ENCODE data around the gene OR2H2.

The OR2H2 gene

DNA sequence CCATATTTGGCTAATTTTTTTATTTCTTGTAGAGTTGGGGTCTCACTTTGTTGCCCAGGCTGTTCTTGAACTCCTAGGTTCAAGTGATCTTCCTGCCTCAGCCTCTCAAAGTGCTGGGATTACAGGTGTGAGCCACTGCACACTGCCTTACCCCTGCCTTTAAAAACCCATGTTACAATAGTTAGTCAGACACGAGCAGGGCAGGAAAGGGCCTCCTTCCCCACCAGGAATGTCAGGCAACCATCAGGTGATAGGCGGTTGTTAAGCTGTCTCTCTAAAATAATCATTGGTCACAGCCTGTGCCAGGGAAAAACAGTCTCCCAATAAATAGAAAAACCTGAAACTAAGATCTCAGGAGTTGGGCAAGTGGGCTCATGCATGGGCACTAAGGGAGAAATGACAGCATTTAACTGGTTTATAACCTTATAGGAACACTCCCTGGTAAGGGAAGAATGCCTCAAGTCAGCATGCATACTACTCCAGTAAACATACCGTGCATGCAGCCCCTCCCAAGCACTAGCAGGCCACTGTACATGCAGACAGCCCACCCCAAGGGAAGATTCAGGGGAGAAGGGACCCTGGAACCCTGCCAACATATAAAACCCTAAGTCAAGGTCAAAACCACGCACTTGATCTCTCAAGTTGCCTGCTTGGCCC lies 8.4 kb downstream of the OR2H2 start:
- DNase-seq (ENCODE audit: low spot score), result no peak

DNA sequence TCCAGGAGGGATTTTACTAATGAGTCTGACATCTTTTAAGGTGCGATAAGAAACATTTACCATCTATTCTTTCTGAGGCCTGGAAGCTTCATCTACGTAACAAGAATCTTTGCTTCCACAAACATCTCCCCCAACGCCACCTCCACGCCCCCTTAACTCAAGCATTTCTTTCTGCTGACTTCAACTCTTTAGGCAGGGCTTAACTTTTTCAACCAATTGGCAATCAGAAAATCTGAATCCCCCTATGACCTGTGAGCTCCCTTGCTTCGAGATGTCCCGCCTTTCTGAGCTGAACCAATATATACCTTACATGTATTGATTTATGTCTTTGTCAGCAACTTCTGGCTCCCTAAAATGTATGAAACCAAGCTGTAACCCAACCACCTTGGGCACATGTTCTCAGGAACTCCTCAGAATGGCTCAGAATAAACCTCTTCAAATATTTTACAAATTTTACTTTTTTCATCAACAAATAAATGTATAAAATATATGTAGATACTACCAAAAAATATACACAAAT lies 11.5 kb downstream of the OR2H2 start:
- no peak for DNase-seq (ENCODE audit: low spot score)

GRCh38 chr6:29597184-29597583 lies 12.3 kb downstream of the OR2H2 start:
- DNase-seq (ENCODE audit: low spot score), result no peak

GRCh38 chr6:29598172-29598747 lies 13.3 kb downstream of the OR2H2 start:
- no peak for DNase-seq (ENCODE audit: low spot score)

DNA sequence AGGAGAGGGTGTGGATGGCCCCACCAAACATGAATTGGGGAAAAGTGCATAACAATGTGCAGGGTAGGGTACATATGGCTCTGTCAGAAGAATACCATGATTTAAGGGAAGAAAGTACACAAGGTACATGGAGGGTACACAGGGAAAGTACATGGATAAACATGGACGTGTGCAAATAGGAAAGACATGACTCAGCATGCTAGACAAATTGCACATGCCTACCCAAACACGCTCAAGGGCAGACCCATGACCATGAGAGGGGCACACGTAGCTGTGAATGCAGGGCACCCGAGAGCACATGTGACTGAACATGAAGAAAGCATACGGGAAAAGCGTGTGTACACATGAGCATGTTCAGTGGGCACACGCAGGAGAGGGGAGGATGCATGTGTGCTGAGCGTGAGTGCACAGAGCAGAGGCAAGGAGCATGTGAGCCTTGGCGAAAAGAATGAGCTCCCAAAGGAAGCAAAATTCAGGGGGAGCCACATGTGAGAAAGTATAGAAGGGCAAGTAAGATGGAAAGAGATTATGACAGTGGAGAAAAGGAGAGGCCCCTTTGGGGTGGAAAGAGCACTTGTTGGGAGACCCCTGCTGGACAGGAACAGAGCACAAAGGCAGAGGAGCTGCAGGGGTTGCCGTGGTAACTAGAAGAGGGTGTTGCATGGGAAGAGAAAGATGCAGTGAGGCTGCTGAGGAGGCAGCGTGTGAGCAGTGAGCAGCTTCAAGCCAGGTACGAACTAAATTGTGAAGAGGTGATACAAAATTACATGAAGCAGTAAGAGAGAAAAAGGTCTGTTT lies 17.8 kb downstream of the OR2H2 start:
- DNase-seq (ENCODE audit: low spot score), result no peak

DNA sequence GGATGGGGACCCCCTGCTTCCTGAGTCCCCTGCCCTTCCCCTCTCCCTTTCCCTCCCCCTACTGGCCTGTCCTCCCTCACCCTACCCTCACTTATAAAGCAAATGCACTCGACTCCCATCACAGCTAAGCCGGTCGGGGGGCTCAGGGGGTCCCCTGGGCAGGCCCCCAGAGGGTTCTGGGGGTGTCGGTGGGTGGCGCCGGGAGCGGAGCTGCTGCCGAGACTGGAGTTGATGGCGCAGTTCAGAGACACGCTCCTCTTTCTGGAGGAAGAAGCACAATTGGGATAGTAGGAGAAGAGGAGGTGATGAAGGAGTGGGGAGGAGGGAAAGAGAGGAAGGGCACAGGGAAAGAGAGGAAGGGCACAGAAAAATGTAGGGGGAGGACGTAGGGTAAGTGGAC lies 18.5 kb downstream of the OR2H2 start:
- no peak for DNase-seq (ENCODE audit: low spot score)

DNA sequence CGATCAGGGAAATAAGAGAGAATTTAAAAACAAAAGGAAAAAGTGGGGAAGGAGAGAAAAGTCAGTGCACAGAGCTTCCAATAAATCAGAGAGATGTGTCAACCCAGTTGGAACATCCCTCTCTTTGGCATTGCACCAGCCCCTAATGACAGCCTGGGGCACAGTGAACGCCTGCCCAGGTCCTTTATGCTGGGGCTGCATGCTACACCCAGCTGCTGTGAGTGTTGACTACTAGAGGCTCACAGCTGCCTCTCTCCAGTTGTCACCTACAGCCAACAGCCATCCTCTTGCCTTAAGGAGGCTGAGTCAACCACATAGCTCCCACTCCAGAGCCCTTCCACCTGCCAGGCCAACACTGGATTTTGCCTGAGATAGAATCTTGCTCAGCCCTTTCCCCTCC lies 19.0 kb downstream of the OR2H2 start:
- DNase-seq (ENCODE audit: low spot score), result no peak

- peak; percentile 44 for DNase-seq (ENCODE audit: low spot score)
Observed at GRCh38 chr6:29608131-29608530, 23.2 kb downstream of the OR2H2 start.

DNA sequence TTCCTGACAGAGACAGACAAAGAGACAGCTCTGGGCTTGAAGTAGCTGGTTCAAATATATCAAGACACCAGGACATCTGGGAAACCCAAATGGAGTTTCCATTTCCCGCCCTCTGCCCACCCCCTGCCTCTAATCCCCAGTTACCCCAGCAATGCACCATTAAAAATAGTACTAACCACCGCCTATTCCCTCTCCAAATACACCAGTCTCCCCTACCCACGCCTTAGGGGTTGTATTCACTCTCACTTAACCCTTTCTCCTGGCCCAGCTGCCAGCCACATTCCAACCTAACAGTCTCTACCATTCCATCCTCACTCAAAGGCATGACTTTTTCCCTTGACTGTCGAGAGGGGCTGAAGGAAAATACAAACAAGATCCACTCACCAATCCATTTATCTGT lies 25.6 kb downstream of the OR2H2 start:
- DNase-seq (ENCODE audit: low spot score), result no peak

- DNase-seq (ENCODE audit: low spot score), result peak; percentile 57
Observed at GRCh38 chr6:29611426-29611825, 26.5 kb downstream of the OR2H2 start.

DNA sequence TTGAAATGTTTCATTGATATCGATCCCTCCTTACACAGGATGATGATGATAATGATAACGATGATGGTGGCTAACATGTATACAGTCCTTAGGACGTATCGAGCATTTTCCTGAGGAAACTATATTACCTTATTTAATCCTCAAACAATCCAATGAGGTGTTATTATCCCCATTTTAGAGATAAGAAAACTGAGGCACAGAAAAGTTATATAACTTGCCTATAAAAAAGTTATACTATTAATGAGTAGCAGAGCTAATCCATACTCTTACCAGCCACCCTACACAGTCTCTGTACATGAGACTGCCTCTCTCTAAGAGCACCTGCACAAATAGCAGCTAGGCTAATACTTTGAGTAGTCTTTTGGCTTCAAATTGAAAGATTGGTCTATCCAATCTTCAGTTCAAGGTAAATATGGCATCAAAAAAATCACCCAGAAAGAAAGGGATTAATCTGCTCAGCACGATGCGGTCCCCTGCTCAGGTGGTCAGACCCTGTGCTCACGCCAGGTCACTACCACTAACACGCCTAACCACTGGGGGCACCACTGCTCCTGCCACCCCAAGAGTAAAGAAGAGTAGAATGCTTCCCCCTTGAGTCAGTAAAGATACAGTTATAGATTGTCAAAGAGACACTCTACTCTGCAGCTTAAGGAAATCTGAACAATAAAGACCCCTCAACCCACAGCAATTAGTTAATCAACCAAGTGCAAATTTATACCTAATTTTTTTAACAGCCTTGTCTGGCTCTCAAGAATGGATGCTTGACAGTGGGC lies 33.0 kb downstream of the OR2H2 start:
- DNase-seq (ENCODE audit: low spot score), result no peak

DNA sequence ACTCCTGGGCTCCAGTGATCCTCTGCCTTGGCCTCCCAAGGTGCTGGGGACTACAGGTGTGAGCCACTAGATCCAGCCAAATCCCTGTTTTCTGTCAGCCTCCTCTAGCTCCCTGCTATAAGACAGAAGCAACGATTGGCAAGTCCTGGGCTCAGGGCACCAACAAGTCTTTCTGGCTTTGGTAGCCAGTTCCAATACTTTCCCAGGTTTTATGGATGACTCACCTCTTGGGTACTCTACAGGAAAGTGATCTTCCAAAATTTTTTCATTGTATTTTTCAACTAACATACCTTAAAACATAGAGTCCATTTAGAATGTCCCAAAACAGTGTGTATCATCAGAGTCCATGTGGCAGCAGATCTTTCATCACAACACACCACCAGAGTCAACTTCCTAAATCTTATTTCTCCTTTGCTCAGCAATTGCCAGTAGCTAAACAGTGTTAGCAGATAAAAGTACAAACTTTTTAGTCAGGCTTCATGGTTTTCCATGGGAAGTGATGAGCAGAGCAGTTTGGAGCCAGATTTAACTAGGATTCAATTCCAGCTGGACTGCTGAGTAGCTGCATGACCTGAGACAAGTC lies 34.7 kb downstream of the OR2H2 start:
- DNase-seq (ENCODE audit: low spot score), result no peak

GRCh38 chr6:29620630-29621029 lies 35.7 kb downstream of the OR2H2 start:
- no peak for DNase-seq (ENCODE audit: low spot score)

DNA sequence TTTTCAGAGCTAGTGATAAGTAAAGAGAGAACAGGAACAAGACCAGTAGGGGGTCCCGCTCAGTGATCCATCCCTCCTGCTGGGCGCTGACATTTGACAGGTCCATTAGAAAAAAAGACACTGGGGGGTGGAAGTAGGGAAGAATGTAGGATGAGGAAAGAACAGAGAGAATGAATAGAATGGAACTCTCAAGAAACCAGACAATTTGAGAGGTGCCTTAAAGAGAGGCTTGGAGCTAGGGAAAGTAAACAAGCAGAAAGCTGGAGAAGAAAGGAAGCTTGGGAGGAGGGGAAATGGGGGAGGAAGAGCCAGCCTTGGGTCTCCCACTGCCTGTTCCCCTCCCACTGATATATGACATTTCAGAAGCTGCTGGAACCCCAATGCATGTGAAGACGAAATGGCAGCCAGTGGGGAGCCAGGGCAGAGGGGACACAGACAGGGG lies 39.6 kb downstream of the OR2H2 start:
- DNase-seq (ENCODE audit: low spot score), result no peak

- no peak for DNase-seq (ENCODE audit: low spot score)
Observed at GRCh38 chr6:29625337-29625930, 40.5 kb downstream of the OR2H2 start.

- no peak for DNase-seq (ENCODE audit: low spot score)
Observed at GRCh38 chr6:29626948-29627754, 42.2 kb downstream of the OR2H2 start.

- DNase-seq (ENCODE audit: low spot score), result peak; percentile 34
Observed at GRCh38 chr6:29627755-29628418, 43.0 kb downstream of the OR2H2 start.

DNA sequence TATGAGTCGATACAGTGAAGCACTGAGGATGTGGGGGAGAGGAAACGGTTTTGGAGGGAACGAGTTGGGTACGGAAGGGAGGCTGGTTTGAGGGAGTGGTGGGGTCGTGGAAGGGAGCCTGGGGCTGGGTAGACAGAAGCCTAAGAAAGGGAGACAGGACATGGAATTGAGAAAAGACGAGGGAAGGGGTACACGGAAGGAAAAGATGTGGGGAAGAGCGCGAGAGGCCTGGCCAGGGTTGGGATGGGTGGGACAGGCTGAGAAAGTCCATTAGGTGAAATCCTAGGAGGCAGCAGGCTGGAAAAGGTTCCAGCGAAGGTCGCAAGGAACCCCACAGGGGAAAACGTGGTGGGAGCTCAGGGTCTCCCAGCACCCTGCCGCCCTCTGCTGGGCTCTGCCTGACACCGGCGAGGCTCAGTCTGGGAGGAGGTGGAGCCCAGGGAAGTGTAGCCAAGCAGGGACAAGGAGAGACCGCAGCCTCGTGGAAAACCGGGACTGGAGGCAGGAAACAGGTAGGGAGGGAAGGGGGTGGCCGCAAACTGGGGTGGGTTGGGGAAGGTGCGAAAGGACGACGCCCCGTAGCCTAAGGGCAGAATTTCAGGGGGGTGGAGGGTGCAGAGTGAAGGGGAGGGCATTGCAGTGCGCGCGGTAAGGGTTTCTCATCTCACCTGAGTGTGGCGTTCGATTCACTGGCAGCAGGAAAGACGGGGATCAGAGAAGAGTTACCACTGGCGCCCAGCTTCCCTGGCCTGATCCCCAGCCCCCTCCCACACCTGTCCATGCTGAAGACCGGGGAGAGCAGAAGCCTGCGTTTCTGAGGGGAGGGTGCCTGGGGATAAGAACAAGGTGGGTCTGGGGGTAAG lies 43.7 kb downstream of the OR2H2 start:
- peak; percentile 53 for DNase-seq (ENCODE audit: low spot score)

DNA sequence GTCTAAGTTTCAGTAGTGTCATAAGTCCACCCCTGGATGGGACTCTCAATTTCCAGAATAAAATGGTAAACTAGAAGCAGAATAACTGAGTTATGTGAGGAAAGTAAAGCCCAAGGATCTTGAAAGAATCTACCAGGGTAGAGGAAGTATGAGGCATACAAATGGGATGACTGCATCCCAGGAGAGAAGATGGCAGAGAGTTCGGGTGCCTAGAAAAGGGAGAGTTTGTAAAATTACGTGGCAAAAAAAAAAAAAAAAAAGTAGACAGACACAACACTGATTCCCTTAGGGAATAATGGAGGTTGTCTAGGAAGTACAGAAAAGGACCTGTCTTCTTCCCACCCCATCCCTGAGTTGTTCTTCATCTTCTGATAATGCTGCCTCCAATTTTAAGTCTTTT lies 44.6 kb downstream of the OR2H2 start:
- no peak for DNase-seq (ENCODE audit: low spot score)
